ENCODE results near the gene LUC7L2.
"Not testable (repeated sequence)": the region's sequence is repeated elsewhere in the genome, so short reads cannot be mapped to it uniquely, and the experiment has no call there.

Gene LUC7L2

DNA sequence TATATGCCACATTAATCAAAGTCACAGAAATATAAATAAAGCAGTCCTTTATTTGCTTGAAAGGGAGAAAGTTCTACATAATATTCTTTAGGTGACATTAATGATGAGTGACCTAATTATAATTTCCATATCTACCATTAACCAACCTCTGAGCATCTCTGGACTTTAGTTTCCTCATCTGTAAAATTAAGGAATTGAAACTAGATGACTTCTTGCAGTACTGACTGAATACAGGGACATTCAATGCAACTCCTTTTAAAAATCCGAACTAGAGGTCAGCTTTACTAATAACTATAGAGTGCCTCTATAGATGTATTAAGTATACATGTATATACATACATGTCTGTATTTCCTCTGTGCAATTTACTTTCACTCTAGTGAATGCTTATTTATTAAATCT lies 14.7 kb upstream of the LUC7L2 start:
- TF ChIP-seq CTCF (IDR thresholded peaks at IDR 0.05; ENCODE audit: low read depth, low read length) = no peak
- H3K36me3 ChIP-seq = peaks cover 29% of the 10 kb centered on the region
- H3K4me3 ChIP-seq (ENCODE audit: low read depth, low read length) = no peak overlapping the region
- H3K27ac ChIP-seq = no peak overlapping the region
- no peaks in the 10 kb centered on the region for H3K27me3 ChIP-seq (ENCODE audit: insufficient read depth, low read depth, severe bottlenecking)
- no peaks in the 10 kb centered on the region for H3K9me3 ChIP-seq (ENCODE audit: severe bottlenecking)
- no peak for DNase-seq

DNA sequence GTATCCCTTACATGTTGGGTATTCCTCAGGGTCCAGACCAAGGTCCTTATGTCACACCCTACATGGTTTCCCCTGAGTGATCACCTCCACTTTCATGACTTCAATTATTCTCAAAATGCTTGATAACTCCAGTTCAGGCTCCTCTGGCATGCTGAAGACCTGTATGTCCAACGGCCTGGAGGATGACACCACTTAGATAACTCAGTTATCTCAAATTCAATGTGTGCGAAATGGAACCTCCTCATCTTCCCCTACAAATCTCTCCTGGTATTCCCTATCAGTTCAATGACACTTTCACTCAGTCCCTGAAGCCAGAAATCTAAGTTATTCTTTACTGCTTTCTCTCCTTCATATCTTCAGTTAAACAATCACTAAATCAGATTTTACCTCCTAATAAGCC lies 8.7 kb upstream of the LUC7L2 start:
- Histone ChIP-seq H3K4me3 (ENCODE audit: low read depth, low read length) (no peak overlapping the region), H3K27ac (no peak overlapping the region), H3K36me3 (peaks cover 19% of the 10 kb centered on the region), H3K9me3 (ENCODE audit: severe bottlenecking) (no peaks in the 10 kb centered on the region), H3K27me3 (ENCODE audit: insufficient read depth, low read depth, severe bottlenecking) (no peaks in the 10 kb centered on the region)
- no peak for DNase-seq
- no peak for TF ChIP-seq CTCF (IDR thresholded peaks at IDR 0.05; ENCODE audit: low read depth, low read length)

- Histone ChIP-seq H3K27ac (no peak overlapping the region), H3K9me3 (ENCODE audit: severe bottlenecking) (no peaks in the 10 kb centered on the region), H3K4me3 (ENCODE audit: low read depth, low read length) (no peak overlapping the region), H3K36me3 (peaks cover 3% of the 10 kb centered on the region), H3K27me3 (ENCODE audit: insufficient read depth, low read depth, severe bottlenecking) (no peaks in the 10 kb centered on the region)
- no peak for TF ChIP-seq CTCF (IDR thresholded peaks at IDR 0.05; ENCODE audit: low read depth, low read length)
- no peak for DNase-seq
Observed at GRCh38 chr7:139354729-139355128, 5.0 kb upstream of the LUC7L2 start.

DNA sequence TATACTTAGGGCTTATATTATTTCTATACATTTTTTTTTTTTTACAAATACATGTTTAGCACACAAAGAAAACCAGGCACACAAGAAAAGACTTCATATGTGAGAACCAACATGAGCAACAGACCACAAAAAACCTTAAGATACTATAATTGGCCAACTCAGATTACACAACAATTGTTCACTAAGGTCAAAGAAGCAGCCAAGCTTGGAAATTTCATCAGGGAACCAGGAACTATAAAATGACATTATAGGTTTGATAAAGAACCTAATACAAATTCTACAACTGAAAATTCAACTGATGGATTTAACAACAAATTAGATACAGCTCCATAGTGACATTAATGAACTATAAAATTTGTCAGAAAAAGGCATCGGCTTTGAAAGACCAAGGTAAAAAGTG lies 4.4 kb upstream of the LUC7L2 start:
- no peak for TF ChIP-seq CTCF (IDR thresholded peaks at IDR 0.05; ENCODE audit: low read depth, low read length)
- H3K36me3 ChIP-seq = peaks cover 3% of the 10 kb centered on the region
- no peaks in the 10 kb centered on the region for H3K27me3 ChIP-seq (ENCODE audit: insufficient read depth, low read depth, severe bottlenecking)
- no peak overlapping the region for H3K27ac ChIP-seq
- no peak for DNase-seq
- H3K4me3 ChIP-seq (ENCODE audit: low read depth, low read length) = no peak overlapping the region
- H3K9me3 ChIP-seq (ENCODE audit: severe bottlenecking) = no peaks in the 10 kb centered on the region

DNA sequence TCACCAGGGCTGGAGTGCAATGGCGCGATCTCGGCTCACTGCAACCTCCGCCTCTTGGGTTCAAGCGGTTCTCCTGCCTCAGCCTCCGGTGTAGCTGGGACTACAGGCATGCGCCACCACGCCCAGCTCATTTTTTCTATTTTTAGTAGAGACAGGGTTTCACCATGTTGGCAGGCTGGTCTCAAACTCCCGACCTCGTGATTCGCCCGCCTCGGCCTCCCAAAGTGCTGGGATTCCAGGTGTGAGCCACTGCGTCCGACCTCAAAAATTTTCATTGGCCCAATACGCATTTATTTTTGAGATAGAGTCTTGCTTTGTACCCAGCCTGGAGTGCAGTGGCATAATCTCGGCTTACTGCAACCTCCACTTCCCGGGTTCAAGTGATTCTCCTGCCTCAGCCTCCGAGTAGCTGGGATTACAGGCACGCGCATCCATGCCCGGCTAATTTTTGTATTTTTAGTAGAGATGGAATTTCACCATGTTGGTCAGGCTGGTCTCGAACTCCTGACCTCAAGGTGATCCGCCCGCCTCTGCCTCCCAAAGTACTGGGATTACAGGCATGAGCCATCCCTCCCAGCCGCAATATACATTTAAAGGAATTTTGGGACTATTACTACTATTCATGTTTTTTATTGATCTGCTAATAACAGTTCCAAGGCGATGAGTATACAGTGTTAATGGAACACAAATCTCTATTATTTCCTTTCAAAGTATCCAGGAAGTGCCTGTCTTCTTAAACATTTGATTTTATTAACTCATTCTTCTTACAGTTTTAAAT lies 1.8 kb upstream of the LUC7L2 start:
- H3K27me3 ChIP-seq (ENCODE audit: insufficient read depth, low read depth, severe bottlenecking); DNase-seq; H3K9me3 ChIP-seq (ENCODE audit: severe bottlenecking): not testable (repeated sequence)
- peak overlapping the region; percentile 99 for H3K27ac ChIP-seq
- H3K4me3 ChIP-seq (ENCODE audit: low read depth, low read length) = peak overlapping the region; percentile 85
- peaks cover 14% of the 10 kb centered on the region for H3K36me3 ChIP-seq

- Histone ChIP-seq H3K36me3 (peaks cover 22% of the 10 kb centered on the region), H3K27me3 (ENCODE audit: insufficient read depth, low read depth, severe bottlenecking) (no peaks in the 10 kb centered on the region), H3K4me3 (ENCODE audit: low read depth, low read length) (peak overlapping the region; percentile 85), H3K9me3 (ENCODE audit: severe bottlenecking) (no peaks in the 10 kb centered on the region), H3K27ac (peak overlapping the region; percentile 99)
- DNase-seq = peak; percentile 17
- TF ChIP-seq CTCF (IDR thresholded peaks at IDR 0.05; ENCODE audit: low read depth, low read length) = no peak
Observed at GRCh38 chr7:139358541-139359365, 941 bp upstream of the LUC7L2 start.

Data from WERI-Rb-1 (cell line).